Suprapubic skin (tissue), 4 donors: ENCODE results near the gene GRIA1. TPM values are rescaled to one million over a fixed set of nuclear protein-coding genes. Genes with fewer than 3 reads are reported as not detected.

Source experiments
- DNase-seq, 2 donors: peaks; one replicate each; pipeline ENCODE4 v3.0.0-alpha.2; 2019; ENCODE audit warnings: low spot score in 2 of 2
- H3K27ac ChIP-seq: fragments of 200-600 bp; sonication (generic); one replicate; pipeline ENCODE4 v1.5.1; 2019
- H3K27me3 ChIP-seq: fragments of 200-600 bp; sonication (generic); one replicate; pipeline ENCODE4 v1.5.1; 2019
- H3K36me3 ChIP-seq: fragments of 200-600 bp; sonication (generic); one replicate; pipeline ENCODE4 v1.5.1; 2019
- H3K4me1 ChIP-seq: fragments of 200-600 bp; sonication (generic); one replicate; pipeline ENCODE4 v1.5.1; 2019
- H3K4me3 ChIP-seq: fragments of 200-600 bp; sonication (generic); one replicate; pipeline ENCODE4 v1.5.1; 2019; ENCODE audit warnings: mild to moderate bottlenecking
- H3K9me3 ChIP-seq: fragments of 200-600 bp; sonication (generic); one replicate; pipeline ENCODE4 v1.5.1; 2019
- EP300 ChIP-seq: sonication (generic); formaldehyde crosslinking; IDR thresholded peaks from one replicate; pipeline ENCODE4 v1.6.1; 2017; ENCODE audit warnings: antibody characterized with exemption
- POLR2A ChIP-seq, 2 donors: fragments of 450-650 bp; IDR thresholded peaks; one replicate each; pipeline ENCODE4 v1.6.1; 2017; ENCODE audit warnings: antibody characterized with exemption in 2 of 2, mild to moderate bottlenecking in 2 of 2, moderate library complexity in 2 of 2
- POLR2AphosphoS5 ChIP-seq, 3 donors: sonication (generic); formaldehyde crosslinking; IDR thresholded peaks; one replicate each; pipeline ENCODE4 v1.6.1; 2017; ENCODE audit warnings: antibody characterized with exemption in 3 of 3
- WGBS: methylation state at CpG from one replicate; pipeline ENCODE4 v1.1.5; 2018; 5-methylcytosine and 5-hydroxymethylcytosine counted together
- total RNA-seq, 4 donors: library from RNA; depleted of rRNA; stranded (reverse); fragments of >200 nt; gene quantifications; one replicate each; pipeline ENCODE4 v1.1.0, GENCODE V29; 2016
- TF ChIP-seq, protein P1 (sequence below), 2 donors: fragments of 200-600 bp in 1 of 2; fragments of 450-650 bp in 1 of 2; sonication (generic) in 1 of 2; IDR thresholded peaks; one replicate each; pipeline ENCODE4 v1.5.1; 2016 to 2019; ENCODE audit warnings: antibody characterized with exemption in 2 of 2, mild to moderate bottlenecking in 1 of 2, moderate library complexity in 1 of 2

The GRIA1 gene
- total RNA-seq, 4 donors from 2014 or later: 0.21 to 0.62 (median 0.38) TPM; not detected in 1

DNA sequence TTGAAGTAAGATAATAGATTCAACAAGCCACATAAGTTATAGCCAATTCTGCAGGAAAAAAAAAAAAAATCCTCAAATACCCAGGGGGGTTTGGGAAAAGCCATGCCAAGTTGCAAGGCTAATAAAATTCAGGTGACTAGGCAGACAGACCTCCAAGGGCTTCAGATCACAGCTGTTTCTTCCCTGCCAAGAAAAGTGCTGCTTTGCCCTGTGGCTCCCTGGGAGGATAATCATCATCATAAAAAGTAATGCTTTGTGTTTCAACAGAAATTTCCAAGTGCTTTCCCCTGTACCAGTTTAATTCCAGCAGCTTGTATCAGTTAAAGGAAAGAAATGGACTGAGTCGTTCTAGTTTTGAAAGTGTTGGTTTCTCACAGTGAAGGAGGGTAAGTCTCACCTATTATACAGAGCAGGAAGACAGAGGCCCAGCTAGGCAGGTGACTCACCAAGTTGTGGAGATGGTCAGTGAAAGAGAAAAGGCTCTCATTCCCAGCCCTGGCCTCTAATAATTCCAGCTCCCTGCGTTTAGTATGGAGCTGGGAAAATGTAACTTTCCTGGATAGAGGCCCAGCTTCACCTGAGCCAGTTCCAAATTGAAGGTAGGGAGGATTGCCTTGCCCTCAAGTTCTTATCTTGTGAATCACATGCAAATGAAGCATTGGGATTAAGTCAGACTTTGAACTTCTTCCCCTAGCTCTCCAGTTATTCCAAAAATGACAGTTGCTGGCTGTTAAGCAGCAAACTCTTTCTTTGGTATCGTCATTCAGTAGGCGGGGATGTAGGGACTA is 263.4 kb downstream of the GRIA1 start:
- no peaks in the 10 kb centered on the region for H3K27me3 ChIP-seq
- no peak overlapping the region for H3K4me3 ChIP-seq
- H3K36me3 ChIP-seq: no peaks in the 10 kb centered on the region
- H3K27ac ChIP-seq: no peak overlapping the region
- WGBS: 51% methylated on average over 4 of the region's 4 CpGs
- H3K9me3 ChIP-seq: no peaks in the 10 kb centered on the region
- TF ChIP-seq POLR2A (IDR thresholded peaks at IDR 0.05) (no peak), POLR2AphosphoS5 (IDR thresholded peaks at IDR 0.05) (no peak)
- DNase-seq: no peak
- H3K4me1 ChIP-seq: no peaks in the 10 kb centered on the region

DNA sequence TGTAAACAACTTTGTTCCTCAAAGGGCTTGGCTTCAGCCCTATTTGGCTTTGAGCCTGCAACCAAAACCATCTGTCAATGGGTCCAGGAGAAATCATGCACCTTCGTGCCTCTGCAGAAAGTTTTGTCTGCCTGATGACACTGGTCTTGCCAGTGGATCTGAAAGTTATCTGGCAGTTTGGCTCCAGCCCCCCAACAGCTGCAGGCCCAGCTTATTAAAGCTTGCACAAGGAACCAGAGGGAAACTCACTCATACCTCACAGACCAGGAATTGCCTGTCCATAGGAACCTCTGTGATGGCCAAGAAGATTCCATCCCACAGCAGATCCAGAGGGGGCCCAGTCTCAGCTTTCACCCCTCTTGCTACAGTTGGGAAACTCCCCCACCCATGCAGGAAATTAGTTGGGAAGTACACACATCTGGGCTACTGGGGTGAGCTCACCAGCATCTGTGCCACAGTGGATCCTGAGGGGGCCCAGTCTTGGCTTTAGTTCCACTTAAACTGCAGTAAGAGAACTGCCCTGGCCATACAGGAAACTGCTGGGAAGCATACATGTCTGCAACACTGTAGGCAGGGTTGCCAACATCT is 265.5 kb downstream of the GRIA1 start:
- no peak for DNase-seq
- 80% methylated on average over 1 of the region's 1 CpG for WGBS

DNA sequence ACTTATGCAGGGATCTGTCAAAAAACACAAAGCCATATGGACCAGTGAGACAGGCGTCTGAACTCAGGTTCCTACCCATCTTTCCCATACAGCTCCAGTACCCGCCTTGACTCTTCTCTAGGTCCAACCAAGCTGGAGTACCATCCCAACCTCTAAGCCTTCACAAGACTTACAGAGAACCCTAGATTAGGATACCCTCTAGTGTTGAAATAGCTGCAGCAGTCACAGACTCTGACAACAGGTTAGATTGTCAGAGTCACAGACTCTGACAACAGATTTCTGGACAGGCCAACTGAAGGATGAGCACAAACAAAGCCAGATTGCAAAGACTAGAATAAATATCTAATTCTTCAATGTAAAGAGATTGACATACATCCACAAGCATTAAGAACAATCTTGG is 266.1 kb downstream of the GRIA1 start:
- 67% methylated on average over 2 of the region's 2 CpGs for WGBS
- H3K27me3 ChIP-seq: no peaks in the 10 kb centered on the region
- DNase-seq: no peak
- H3K27ac ChIP-seq: no peak overlapping the region
- no peaks in the 10 kb centered on the region for H3K9me3 ChIP-seq
- H3K36me3 ChIP-seq: no peaks in the 10 kb centered on the region
- TF ChIP-seq POLR2AphosphoS5 (IDR thresholded peaks at IDR 0.05): no peak
- TF ChIP-seq, protein P1, sequence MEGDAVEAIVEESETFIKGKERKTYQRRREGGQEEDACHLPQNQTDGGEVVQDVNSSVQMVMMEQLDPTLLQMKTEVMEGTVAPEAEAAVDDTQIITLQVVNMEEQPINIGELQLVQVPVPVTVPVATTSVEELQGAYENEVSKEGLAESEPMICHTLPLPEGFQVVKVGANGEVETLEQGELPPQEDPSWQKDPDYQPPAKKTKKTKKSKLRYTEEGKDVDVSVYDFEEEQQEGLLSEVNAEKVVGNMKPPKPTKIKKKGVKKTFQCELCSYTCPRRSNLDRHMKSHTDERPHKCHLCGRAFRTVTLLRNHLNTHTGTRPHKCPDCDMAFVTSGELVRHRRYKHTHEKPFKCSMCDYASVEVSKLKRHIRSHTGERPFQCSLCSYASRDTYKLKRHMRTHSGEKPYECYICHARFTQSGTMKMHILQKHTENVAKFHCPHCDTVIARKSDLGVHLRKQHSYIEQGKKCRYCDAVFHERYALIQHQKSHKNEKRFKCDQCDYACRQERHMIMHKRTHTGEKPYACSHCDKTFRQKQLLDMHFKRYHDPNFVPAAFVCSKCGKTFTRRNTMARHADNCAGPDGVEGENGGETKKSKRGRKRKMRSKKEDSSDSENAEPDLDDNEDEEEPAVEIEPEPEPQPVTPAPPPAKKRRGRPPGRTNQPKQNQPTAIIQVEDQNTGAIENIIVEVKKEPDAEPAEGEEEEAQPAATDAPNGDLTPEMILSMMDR (IDR thresholded peaks at IDR 0.05): no peak
- H3K4me3 ChIP-seq: no peak overlapping the region
- no peaks in the 10 kb centered on the region for H3K4me1 ChIP-seq

More for the DNA sequence above, 265.5 kb downstream of the GRIA1 start:
- no peaks in the 10 kb centered on the region for H3K27me3 ChIP-seq
- H3K4me1 ChIP-seq: no peaks in the 10 kb centered on the region
- H3K4me3 ChIP-seq: no peak overlapping the region
- no peaks in the 10 kb centered on the region for H3K9me3 ChIP-seq
- H3K27ac ChIP-seq: no peak overlapping the region
- H3K36me3 ChIP-seq: no peaks in the 10 kb centered on the region
- TF ChIP-seq POLR2AphosphoS5 (IDR thresholded peaks at IDR 0.05) (no peak), EP300 (no peak), POLR2A (IDR thresholded peaks at IDR 0.05) (no peak)
- TF ChIP-seq, protein P1 (IDR thresholded peaks at IDR 0.05): no peak

DNA sequence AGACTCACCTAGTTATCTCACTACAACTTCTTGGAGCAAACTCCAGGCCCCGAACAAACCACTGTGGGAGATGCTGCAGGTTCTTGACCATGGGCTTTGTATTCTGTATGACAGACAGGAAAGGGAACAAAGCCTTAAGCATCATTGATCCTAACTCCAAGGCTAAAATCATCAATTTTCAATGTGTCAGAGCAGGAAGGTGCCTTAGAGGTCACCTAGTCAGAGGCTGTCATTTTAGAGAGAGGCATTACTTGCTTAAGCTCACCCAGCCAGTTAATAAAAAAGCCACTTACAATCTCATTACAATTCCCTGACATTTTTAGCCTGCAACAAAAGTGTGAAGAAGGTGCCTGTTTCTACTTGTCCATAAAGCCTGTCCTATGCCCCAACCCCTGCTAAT is 275.5 kb downstream of the GRIA1 start:
- Histone ChIP-seq H3K27me3 (no peaks in the 10 kb centered on the region), H3K27ac (no peak overlapping the region), H3K36me3 (no peaks in the 10 kb centered on the region), H3K4me1 (no peaks in the 10 kb centered on the region), H3K9me3 (no peaks in the 10 kb centered on the region), H3K4me3 (no peak overlapping the region)
- 30% methylated on average over 1 of the region's 1 CpG for WGBS
- no peak for TF ChIP-seq POLR2AphosphoS5 (IDR thresholded peaks at IDR 0.05)
- TF ChIP-seq POLR2A (IDR thresholded peaks at IDR 0.05): no peak
- TF ChIP-seq EP300: no peak
- TF ChIP-seq, protein P1 (IDR thresholded peaks at IDR 0.05): no peak
- DNase-seq: no peak

DNA sequence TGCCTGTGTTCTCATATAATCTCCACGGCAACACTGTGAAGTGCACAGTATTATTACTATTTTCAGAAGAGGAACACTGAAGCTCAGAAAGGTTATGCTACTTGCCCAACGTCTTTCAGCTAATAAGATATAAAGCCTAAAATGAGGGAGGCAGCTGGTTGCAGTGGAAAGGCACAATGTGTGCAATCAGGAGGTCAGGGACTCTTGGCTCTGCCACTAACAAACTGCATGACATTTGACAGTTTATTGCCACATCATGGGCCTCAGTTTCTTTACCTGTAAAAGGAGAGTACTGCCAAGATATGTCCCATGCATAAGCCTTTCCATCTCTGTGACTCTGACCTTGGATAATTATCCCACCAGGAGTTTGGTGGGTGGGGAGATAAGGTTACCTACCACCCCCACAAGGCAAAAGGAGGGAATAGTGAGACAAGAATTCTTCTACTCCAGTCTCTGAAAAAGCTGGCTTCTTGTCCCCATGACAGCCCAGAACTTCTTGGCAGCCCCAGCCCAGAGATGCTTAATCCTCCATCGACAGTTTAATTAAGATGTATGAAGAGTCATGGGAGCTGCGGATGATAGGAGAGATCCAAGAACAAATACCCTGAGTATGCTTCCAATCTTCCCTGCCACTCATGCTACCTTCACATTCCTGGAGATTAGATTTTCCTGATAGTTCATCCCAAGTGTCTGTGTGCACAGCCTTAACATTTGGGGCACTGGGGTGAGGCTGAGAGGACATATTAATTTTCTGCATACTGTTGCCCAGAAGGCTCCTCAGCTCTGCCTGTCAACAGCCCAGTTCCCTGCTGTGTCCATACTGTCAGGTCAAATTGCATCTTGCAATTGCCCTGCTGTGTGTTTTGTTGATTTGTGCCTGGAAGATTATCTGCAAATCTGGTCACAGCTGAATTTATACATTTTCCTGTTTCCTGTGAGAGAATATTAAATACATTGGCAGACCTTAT is 277.0 kb downstream of the GRIA1 start:
- Histone ChIP-seq H3K27me3 (no peaks in the 10 kb centered on the region), H3K36me3 (no peaks in the 10 kb centered on the region), H3K4me1 (no peaks in the 10 kb centered on the region), H3K27ac (no peak overlapping the region), H3K9me3 (no peaks in the 10 kb centered on the region), H3K4me3 (no peak overlapping the region)
- TF ChIP-seq EP300: no peak
- no peak for TF ChIP-seq POLR2AphosphoS5 (IDR thresholded peaks at IDR 0.05)
- TF ChIP-seq POLR2A (IDR thresholded peaks at IDR 0.05): no peak
- TF ChIP-seq, protein P1 (IDR thresholded peaks at IDR 0.05): no peak
- no peak for DNase-seq
- 66% methylated on average over 4 of the region's 4 CpGs for WGBS
